HG03442 (cell line): Measurements from ENCODE around the gene KNCN.

Source experiments
- ATAC-seq: cut with Tn5 transposase; IDR thresholded peaks from one replicate; pipeline ENCODE4 v1.9.1; 2021; ENCODE audit warnings: mild to moderate bottlenecking, moderate library complexity; ENCODE audit not compliant: unreplicated experiment

KNCN gene

DNA sequence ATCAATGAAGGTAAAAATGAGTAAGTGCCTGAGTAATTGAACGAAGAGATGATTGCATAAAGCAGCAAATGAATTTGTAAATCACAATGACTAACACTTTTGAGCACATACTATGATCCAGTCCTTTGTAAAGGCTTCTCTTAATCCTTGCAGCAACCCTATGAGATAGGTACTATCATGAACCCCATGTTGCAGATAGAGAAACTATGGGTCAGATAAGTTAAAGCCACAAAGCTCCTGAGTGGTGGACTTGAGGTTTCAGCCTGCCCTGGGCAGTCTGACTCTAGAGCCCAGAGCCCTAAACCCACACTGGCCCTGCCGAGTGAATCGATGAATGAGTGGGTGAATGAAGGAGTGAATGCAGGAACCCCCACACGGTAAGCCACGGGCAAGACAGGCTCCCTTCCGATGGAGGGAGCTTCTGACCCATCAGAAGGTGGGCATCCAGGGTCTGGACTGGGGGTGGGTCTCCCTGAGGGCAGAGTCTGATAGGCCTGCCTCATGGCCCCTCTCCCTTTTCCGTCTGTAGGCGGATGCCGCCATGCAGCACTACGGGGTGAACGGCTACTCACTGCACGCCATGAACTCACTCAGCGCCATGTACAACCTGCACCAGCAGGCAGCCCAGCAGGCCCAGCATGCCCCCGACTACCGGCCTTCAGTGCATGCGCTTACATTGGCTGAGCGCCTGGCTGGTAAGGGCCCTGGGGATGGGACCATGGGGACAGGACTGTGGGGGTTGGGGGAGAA is 44.8 kb downstream of the KNCN start:
- no peak for ATAC-seq

DNA sequence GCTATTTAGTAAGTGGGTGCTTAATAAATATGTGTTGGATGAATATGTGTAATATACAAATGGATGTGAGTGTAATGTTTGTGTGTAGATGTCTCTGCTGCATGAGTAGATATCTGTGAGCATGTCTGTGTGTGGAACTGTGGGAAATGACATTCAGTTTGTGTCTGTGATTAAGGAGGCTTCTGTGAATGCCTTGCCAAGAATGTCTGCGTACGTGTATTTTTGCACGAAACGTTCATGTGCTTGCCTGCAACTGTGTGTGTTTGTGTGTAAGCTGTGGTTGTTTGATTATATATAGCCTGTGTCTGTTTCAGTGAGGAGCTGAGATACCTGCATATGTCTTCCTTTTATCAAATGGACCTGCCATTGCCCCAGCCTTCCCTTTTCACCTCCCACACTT is 48.0 kb downstream of the KNCN start:
- ATAC-seq = no peak

DNA sequence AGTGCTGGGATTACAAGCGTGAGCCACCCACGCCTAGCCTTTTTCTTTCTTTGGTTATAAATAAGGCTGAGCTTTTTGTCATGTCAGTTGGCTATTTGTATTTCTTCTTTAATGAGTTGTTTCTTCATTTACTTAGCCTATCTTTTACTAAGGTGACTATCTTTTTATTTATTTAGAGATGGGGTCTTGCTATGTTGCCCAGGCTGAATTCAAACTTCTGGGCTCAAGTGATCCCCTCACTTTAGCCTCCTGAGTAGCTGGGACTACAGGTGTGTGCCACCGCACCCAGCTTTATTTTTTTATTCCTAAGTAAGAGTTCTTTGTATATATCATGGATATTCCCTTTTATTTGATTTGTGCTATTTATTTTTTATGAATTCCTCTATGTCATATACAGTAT is 49.9 kb downstream of the KNCN start:
- no peak for ATAC-seq

DNA sequence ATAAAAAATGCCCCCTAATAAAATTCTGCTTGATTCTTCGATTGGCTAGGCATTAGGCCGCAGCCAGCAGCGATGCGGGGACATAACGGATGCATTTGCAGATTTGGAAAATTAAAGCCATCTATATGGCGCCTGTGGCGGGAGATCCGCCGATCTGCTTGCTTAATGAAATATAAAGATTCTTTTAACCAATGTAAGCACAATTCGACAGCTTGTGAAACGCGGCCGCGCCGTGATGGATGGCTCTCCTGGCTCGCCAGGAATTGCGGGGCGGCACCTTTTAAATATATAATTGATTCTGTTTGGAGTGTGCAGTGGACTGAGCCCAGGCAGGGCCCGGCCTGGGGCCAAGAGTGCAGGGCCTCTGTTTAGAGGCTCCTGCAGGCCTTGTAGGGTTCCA is 53.8 kb downstream of the KNCN start:
- no peak for ATAC-seq

DNA sequence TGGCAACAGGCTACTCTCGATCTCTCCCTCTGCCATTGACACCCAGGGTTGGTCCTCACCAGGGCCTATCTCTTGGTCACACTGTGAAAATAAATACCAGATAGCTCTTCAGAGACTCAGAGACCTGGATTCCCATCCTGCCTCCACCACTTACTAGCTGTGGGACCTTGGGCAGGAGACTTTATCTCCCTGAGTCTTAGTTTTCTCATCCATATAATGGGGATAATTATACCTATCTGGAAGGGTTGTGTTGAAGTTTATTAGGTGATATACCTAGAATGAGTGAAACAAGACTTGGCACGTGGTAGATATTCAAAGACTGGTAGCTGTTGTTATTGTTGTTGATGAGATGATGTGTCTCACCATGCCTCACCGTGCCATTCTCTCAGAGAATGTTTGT is 54.4 kb downstream of the KNCN start:
- no peak for ATAC-seq

DNA sequence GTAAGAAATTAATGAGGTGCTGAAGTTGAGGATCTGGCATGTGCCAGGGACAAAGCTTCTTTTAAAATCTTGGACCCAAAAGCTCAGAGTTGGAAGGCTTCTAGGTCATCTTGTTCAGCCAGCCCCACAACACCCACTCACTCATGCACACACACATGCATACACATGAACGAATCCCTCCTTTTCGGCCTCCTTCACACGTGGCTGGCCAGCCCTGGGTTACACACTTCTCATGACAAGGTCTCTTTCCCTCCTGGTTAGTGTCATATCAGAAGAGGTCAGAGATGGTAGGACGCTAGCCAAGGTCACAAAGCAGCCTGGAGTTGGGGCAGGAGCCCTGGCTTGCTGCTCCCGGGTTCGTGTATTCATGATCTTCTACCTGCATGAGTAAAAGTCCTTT is 54.9 kb downstream of the KNCN start:
- no peak for ATAC-seq

- ATAC-seq = no peak
Observed at GRCh38 chr1:46495778-46496177, 55.7 kb downstream of the KNCN start.
